H9 (cell line): ENCODE data around the gene CCDC137. TPM values are rescaled to one million over a fixed set of nuclear protein-coding genes. Genes with fewer than 3 reads are reported as not detected.
A peak's percentile ranks its signal among the peaks of the same experiment; 100 is the strongest.

Experiments used
- DNase-seq: peaks from one replicate; pipeline ENCODE4 v3.0.0-alpha.2; 2017
- H2AFZ ChIP-seq: one replicate; pipeline ENCODE4 v1.6.1; 2013; ENCODE audit warnings: mild to moderate bottlenecking, low read length, control low read depth, moderate library complexity
- H2AK5ac ChIP-seq: 2 replicates; pipeline ENCODE4 v1.6.1; 2013; ENCODE audit warnings: low read length, control low read depth, mixed read lengths; ENCODE audit not compliant: insufficient read length
- H2BK120ac ChIP-seq: one replicate; pipeline ENCODE4 v1.6.1; 2013; ENCODE audit warnings: low read depth, mild to moderate bottlenecking, low read length, control low read depth, inconsistent platforms; ENCODE audit not compliant: poor library complexity, severe bottlenecking
- H2BK12ac ChIP-seq: 2 replicates; pipeline ENCODE4 v1.6.1; 2013; ENCODE audit warnings: low read length, control low read depth, mixed read lengths, low read depth; ENCODE audit not compliant: insufficient read length
- H2BK15ac ChIP-seq: 2 replicates; pipeline ENCODE4 v1.6.1; 2013; ENCODE audit warnings: low read depth, low read length, control low read depth
- H2BK20ac ChIP-seq: one replicate; pipeline ENCODE4 v1.6.1; 2013; ENCODE audit warnings: low read depth, mild to moderate bottlenecking, low read length, control low read depth, inconsistent platforms; ENCODE audit not compliant: poor library complexity, severe bottlenecking
- H2BK5ac ChIP-seq: 2 replicates; pipeline ENCODE4 v1.6.1; 2013; ENCODE audit warnings: low read length, control low read depth, mixed read lengths; ENCODE audit not compliant: insufficient read length
- H3K14ac ChIP-seq: 2 replicates; pipeline ENCODE4 v1.6.1; 2013; ENCODE audit warnings: low read length, control low read depth; ENCODE audit not compliant: insufficient read depth
- H3K18ac ChIP-seq: 2 replicates; pipeline ENCODE4 v1.6.1; 2013; ENCODE audit warnings: low read depth, mild to moderate bottlenecking, mixed read lengths, low read length, control low read depth; ENCODE audit not compliant: insufficient read length
- H3K23ac ChIP-seq: 2 replicates; pipeline ENCODE4 v1.6.1; 2013; ENCODE audit warnings: low read length, control low read depth, mixed read lengths, low read depth; ENCODE audit not compliant: insufficient read length
- H3K23me2 ChIP-seq: 2 replicates; pipeline ENCODE4 v1.6.1; 2013; ENCODE audit warnings: low read depth, mild to moderate bottlenecking, mixed read lengths, low read length, control low read depth; ENCODE audit not compliant: insufficient read length, poor library complexity, severe bottlenecking
- H3K27ac ChIP-seq: 2 replicates; pipeline ENCODE4 v1.5.1; 2013; ENCODE audit warnings: low read length, control low read depth, mixed read lengths, low read depth; ENCODE audit not compliant: insufficient read length
- H3K27me3 ChIP-seq: 2 replicates; pipeline ENCODE4 v1.6.1; 2013; ENCODE audit warnings: low read length, control low read depth, inconsistent platforms; ENCODE audit not compliant: insufficient read depth
- H3K4ac ChIP-seq: 2 replicates; pipeline ENCODE4 v1.6.1; 2013; ENCODE audit warnings: low read depth, mild to moderate bottlenecking, control low read depth, inconsistent platforms, low read length, moderate library complexity
- H3K4me1 ChIP-seq: 2 replicates; pipeline ENCODE4 v1.6.1; 2013; ENCODE audit warnings: low read length, control low read depth, inconsistent platforms; ENCODE audit not compliant: insufficient read depth
- H3K4me2 ChIP-seq: 2 replicates; pipeline ENCODE4 v1.6.1; 2013; ENCODE audit warnings: low read length, control low read depth, mixed read lengths; ENCODE audit not compliant: insufficient read length, insufficient read depth
- H3K56ac ChIP-seq: 2 replicates; pipeline ENCODE4 v1.6.1; 2013; ENCODE audit warnings: low read depth, mild to moderate bottlenecking, mixed read lengths, low read length, control low read depth; ENCODE audit not compliant: insufficient read length
- H3K79me1 ChIP-seq: 2 replicates; pipeline ENCODE4 v1.6.1; 2013; ENCODE audit warnings: low read depth, mild to moderate bottlenecking, moderate library complexity, low read length, control low read depth, inconsistent platforms; ENCODE audit not compliant: insufficient read depth, poor library complexity, severe bottlenecking
- H3K79me2 ChIP-seq: 2 replicates; pipeline ENCODE4 v1.6.1; 2013; ENCODE audit warnings: low read length, control low read depth, inconsistent platforms; ENCODE audit not compliant: insufficient read depth
- H3K9ac ChIP-seq: 2 replicates; pipeline ENCODE4 v1.6.1; 2013; ENCODE audit warnings: low read length, control low read depth, mixed read lengths; ENCODE audit not compliant: insufficient read length; ENCODE audit errors: extremely low read depth
- H3K9me3 ChIP-seq: one replicate; pipeline ENCODE4 v1.6.1; 2013; ENCODE audit warnings: low read depth, low read length, inconsistent platforms; ENCODE audit not compliant: control insufficient read depth
- H3T11ph ChIP-seq: one replicate; pipeline ENCODE4 v1.6.1; 2013; ENCODE audit warnings: mild to moderate bottlenecking, low read length, control low read depth, inconsistent platforms
- H4K20me1 ChIP-seq: one replicate; pipeline ENCODE4 v1.6.1; 2013; ENCODE audit not compliant: control insufficient read depth, insufficient read length, insufficient read depth
- H4K5ac ChIP-seq: 2 replicates; pipeline ENCODE4 v1.6.1; 2013; ENCODE audit warnings: low read depth, mild to moderate bottlenecking, mixed read lengths, low read length, control low read depth; ENCODE audit not compliant: insufficient read length
- H4K8ac ChIP-seq: replicated peaks from 2 replicates; pipeline ENCODE4 v1.6.1; 2013; ENCODE audit warnings: low read length, control low read depth, mixed read lengths, low read depth; ENCODE audit not compliant: insufficient read length
- H4K91ac ChIP-seq: 2 replicates; pipeline ENCODE4 v1.6.1; 2013; ENCODE audit warnings: low read depth, mild to moderate bottlenecking, moderate library complexity, mixed read lengths, low read length, control low read depth; ENCODE audit not compliant: insufficient read length
- H3K27ac Mint-ChIP-seq, 3 experiments: 2 replicates in 2 of 3; 3 replicates in 1 of 3; pipeline ENCODE4 v1.8.0; 2020 to 2021; ENCODE audit warnings: mixed read lengths in 3 of 3, mild to moderate bottlenecking in 1 of 3, moderate library complexity in 1 of 3
- H3K27me3 Mint-ChIP-seq: 2 replicates; pipeline ENCODE4 v1.8.0; 2021; ENCODE audit warnings: low read depth, mild to moderate bottlenecking, moderate library complexity, mixed read lengths
- H3K36me3 Mint-ChIP-seq, 3 experiments: 2 replicates in 2 of 3; 3 replicates in 1 of 3; pipeline ENCODE4 v1.8.0; 2020 to 2021; ENCODE audit warnings: low read depth in 3 of 3, mixed read lengths in 3 of 3; ENCODE audit not compliant: insufficient read depth in 1 of 3
- H3K4me1 Mint-ChIP-seq, 2 experiments: 2 replicates each; pipeline ENCODE4 v1.8.0; 2020; ENCODE audit warnings: mixed read lengths in 2 of 2
- H3K4me3 Mint-ChIP-seq, 2 experiments: 2 replicates in 1 of 2; 3 replicates in 1 of 2; pipeline ENCODE4 v1.8.0; 2020 to 2021; ENCODE audit warnings: mild to moderate bottlenecking in 2 of 2, mixed read lengths in 2 of 2, moderate library complexity in 1 of 2
- H3K9me3 Mint-ChIP-seq, 2 experiments: 2 replicates in 1 of 2; 3 replicates in 1 of 2; pipeline ENCODE4 v1.8.0; 2020; ENCODE audit warnings: mild to moderate bottlenecking in 2 of 2, mixed read lengths in 2 of 2, moderate library complexity in 1 of 2
- CTCF ChIP-seq: fragments of 200-600 bp; sonication (generic); conservative IDR thresholded peaks from 3 replicates; pipeline ENCODE4 v1.8.0; 2021; ENCODE audit warnings: antibody characterized with exemption, mild to moderate bottlenecking
- WGBS: extraction: QIAGEN DNeasy Blood & Tissue Kit; methylation state at CpG from one replicate; pipeline ENCODE4 v1.1.7; 2013; ENCODE audit warnings: missing lambda C conversion rate, low lambda C conversion rate, mixed read lengths; ENCODE audit not compliant: insufficient read length; ENCODE audit errors: extremely low coverage; 5-methylcytosine and 5-hydroxymethylcytosine counted together
- total RNA-seq: library from RNA; stranded (reverse); gene quantifications from 2 replicates; pipeline ENCODE4 v1.2.1, GENCODE V29; 2021

CCDC137 gene
- total RNA-seq, 1 experiment from 2014 or later: 60.8 TPM

GRCh38 chr17:81648707-81649085 lies 17.8 kb upstream of the CCDC137 start:
- peaks cover 13 to 15% of the 10 kb centered on the region in 2 experiments for H3K4me1 Mint-ChIP-seq
- no peak overlapping the region for H3K9ac ChIP-seq
- H3K4me2 ChIP-seq: no peak overlapping the region
- no peak overlapping the region for H2BK12ac ChIP-seq
- H2AK5ac ChIP-seq: no peak overlapping the region
- no peaks in the 10 kb centered on the region; the same call in 1 of the 2 replicates for H3K27me3 ChIP-seq
- no peak overlapping the region for H2BK15ac ChIP-seq
- no peak for TF ChIP-seq CTCF
- no peak overlapping the region for H4K8ac ChIP-seq
- H3K23ac ChIP-seq: no peak overlapping the region
- H3K4me3 Mint-ChIP-seq: 0 out of 5 replicates have a peak overlapping the region, but pooled peaks of 1 of the 2 experiments have one; percentile 48
- H3K27ac Mint-ChIP-seq: no peak overlapping the region
- H2BK5ac ChIP-seq: no peak overlapping the region
- peaks cover 3% of the 10 kb centered on the region; the same call in 1 of the 2 replicates for H3K4me1 ChIP-seq
- H3K23me2 ChIP-seq: no peaks in the 10 kb centered on the region
- peaks cover 2% of the 10 kb centered on the region for H3K27me3 Mint-ChIP-seq
- no peaks in the 10 kb centered on the region for H3K79me1 ChIP-seq
- no CpG with 5 or more reads among the region's 14 CpGs for WGBS
- no peaks in the 10 kb centered on the region for H3K9me3 ChIP-seq
- no peak overlapping the region for H2AFZ ChIP-seq
- no peak overlapping the region for H3K56ac ChIP-seq
- no peaks in the 10 kb centered on the region for H4K20me1 ChIP-seq
- no peaks in the 10 kb centered on the region for H3K36me3 Mint-ChIP-seq
- H4K91ac ChIP-seq: no peak overlapping the region
- H3K9me3 Mint-ChIP-seq: no peaks in the 10 kb centered on the region; a peak in 2 of 5 replicates
- H3K14ac ChIP-seq: no peak overlapping the region
- H3K18ac ChIP-seq: no peak overlapping the region
- DNase-seq: peak; percentile 47
- no peak overlapping the region for H2BK20ac ChIP-seq
- no peak overlapping the region for H2BK120ac ChIP-seq
- H3T11ph ChIP-seq: no peak overlapping the region
- H3K4ac ChIP-seq: no peak overlapping the region
- no peak overlapping the region for H4K5ac ChIP-seq
- H3K79me2 ChIP-seq: no peaks in the 10 kb centered on the region
- no peak overlapping the region for H3K27ac ChIP-seq
